AG04449 (cell line): ENCODE measurements around the gene LSM3.

Source experiments
- CTCF ChIA-PET: fragments of 350-600 bp; formaldehyde crosslinking; extraction: SDS; loops from one replicate; lab custom pipeline; 2021; ENCODE audit warnings: antibody characterized with exemption; lab: Yijun Ruan, JAX
- POLR2A ChIA-PET: fragments of 400-600, 350-600 bp; formaldehyde crosslinking; extraction: SDS; loops from one replicate; lab custom pipeline; 2020; ENCODE audit warnings: antibody characterized with exemption, inconsistent platforms; lab: Yijun Ruan, JAX
- DNase-seq: peaks from one replicate; pipeline ENCODE4 v3.0.0-alpha.2; 2010; ENCODE audit warnings: low read depth, low spot score
- H3K4me3 ChIP-seq: 2 replicates; pipeline ENCODE4 v1.5.1; 2011; ENCODE audit warnings: low read depth, mild to moderate bottlenecking, control low read depth, low read length
- TF ChIP-seq, protein P1 (sequence below): IDR thresholded peaks from one replicate; pipeline ENCODE4 v1.5.1; 2011; ENCODE audit warnings: mild to moderate bottlenecking, moderate library complexity, low read length, control low read depth, inconsistent platforms; ENCODE audit not compliant: insufficient read depth; ENCODE audit errors: missing control alignments

LSM3 gene

GRCh38 chr3:14183015-14183577, 4.5 kb downstream of the LSM3 start:
- ChIA-PET POLR2A (no interaction called here), CTCF (interaction anchor here (0.8 to 1.7 kb wide), 4 partner anchors 10 to 21 kb away, joined by 3 to 8 read pairs (median 4); no protein-coding TSS in a partner anchor)
- DNase-seq = no peak
- TF ChIP-seq, protein P1, sequence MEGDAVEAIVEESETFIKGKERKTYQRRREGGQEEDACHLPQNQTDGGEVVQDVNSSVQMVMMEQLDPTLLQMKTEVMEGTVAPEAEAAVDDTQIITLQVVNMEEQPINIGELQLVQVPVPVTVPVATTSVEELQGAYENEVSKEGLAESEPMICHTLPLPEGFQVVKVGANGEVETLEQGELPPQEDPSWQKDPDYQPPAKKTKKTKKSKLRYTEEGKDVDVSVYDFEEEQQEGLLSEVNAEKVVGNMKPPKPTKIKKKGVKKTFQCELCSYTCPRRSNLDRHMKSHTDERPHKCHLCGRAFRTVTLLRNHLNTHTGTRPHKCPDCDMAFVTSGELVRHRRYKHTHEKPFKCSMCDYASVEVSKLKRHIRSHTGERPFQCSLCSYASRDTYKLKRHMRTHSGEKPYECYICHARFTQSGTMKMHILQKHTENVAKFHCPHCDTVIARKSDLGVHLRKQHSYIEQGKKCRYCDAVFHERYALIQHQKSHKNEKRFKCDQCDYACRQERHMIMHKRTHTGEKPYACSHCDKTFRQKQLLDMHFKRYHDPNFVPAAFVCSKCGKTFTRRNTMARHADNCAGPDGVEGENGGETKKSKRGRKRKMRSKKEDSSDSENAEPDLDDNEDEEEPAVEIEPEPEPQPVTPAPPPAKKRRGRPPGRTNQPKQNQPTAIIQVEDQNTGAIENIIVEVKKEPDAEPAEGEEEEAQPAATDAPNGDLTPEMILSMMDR = no peak
- no peak overlapping the region for H3K4me3 ChIP-seq

GRCh38 chr3:14186854-14187458, 8.3 kb downstream of the LSM3 start:
- CTCF ChIA-PET = interaction anchor here (9.7 kb wide), 1 partner anchor 16 kb away, joined by 75 read pairs; no protein-coding TSS in a partner anchor
- DNase-seq = no peak
- H3K4me3 ChIP-seq = no peak overlapping the region
- POLR2A ChIA-PET = no interaction called here
- TF ChIP-seq, protein P1 = no peak

DNA sequence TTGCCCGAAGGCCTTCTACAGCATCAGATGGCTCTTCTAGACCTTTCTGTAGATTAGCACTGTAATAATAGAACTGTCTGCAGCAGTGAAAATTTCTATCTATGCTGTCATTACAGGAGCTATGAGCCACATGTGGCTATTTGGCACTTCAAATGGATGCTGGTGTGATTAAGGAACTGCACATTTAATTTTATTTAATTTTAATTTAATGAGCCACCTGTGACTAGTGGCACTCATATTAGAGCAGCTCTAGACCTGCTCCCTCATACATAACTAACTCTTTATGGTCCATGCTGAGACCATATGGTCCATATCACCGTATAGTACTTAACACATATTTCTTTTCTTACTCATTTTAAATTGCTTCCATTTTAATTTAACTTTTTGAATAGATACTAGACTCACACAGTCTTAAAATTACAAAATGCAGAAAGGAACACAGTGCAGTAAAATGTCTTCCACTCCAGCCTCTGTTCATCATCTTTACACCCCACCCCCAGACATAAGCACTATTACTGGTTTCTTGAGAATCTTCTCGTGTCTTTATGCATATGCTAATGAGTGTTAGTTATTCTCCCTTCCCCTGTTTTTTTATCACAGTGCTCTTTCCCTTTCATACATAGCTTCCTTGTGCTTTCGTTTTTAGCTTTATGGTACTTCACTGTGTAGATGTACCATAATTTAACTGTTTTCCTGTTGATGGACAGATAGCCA, 9.6 kb downstream of the LSM3 start:
- ChIA-PET CTCF (interaction anchor here (1.6 to 9.7 kb wide), 2 partner anchors 14 to 73 kb away, joined by 4 to 75 read pairs; no protein-coding TSS in a partner anchor), POLR2A (interaction anchor here (0.6 kb wide), 1 partner anchor 63 kb away, joined by 4 read pairs; the partner anchor contains the start of genes CHCHD4 and TMEM43)
- no peak overlapping the region for H3K4me3 ChIP-seq
- TF ChIP-seq, protein P1 = no peak
- no peak for DNase-seq

GRCh38 chr3:14194865-14195264, 16.2 kb downstream of the LSM3 start:
- TF ChIP-seq, protein P1 = no peak
- no peak for DNase-seq
- H3K4me3 ChIP-seq = no peak overlapping the region
- ChIA-PET POLR2A (interaction anchor here (0.7 kb wide), 1 partner anchor 37 kb away, joined by 3 read pairs; no protein-coding TSS in a partner anchor), CTCF (interaction anchor here (1.4 kb wide), 1 partner anchor 9 kb away, joined by 8 read pairs; no protein-coding TSS in a partner anchor)

DNA sequence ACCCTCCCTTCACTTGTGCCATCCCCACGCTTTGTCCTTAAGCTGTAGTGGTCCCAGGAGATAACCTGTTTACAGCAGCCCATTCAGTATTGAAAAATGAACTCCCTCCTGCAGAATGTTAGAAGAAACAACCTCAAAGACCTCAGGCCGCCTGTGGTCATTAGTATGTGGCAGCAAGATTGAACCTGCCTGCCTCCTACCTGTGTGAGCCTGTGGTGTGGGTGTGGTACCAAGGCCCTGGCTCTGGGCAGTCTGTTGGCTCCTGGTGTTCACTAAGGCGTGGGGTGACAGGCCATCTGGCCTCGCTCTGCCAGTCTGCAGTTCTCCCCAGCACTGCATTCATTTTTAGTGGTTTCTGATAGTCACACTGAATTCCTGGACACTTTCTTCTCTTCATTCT, 21.0 kb downstream of the LSM3 start:
- ChIA-PET CTCF (interaction anchor here (0.7 to 12.1 kb wide), 10 partner anchors 10 to 722 kb away, joined by 3 to 303 read pairs (median 23); partner anchors contain the start of genes LSM3 and XPC), POLR2A (interaction anchor here (1.4 kb wide), 1 partner anchor 11 kb away, joined by 6 read pairs; no protein-coding TSS in a partner anchor)
- H3K4me3 ChIP-seq = no peak overlapping the region
- no peak for DNase-seq
- TF ChIP-seq, protein P1 = no peak
